Mesenteric fat pad (tissue), 1 donor: ENCODE results near the gene STARD13. TPM values are rescaled to one million over a fixed set of nuclear protein-coding genes. Genes with fewer than 3 reads are reported as not detected.

Experiments used
- DNase-seq: peaks from one replicate; pipeline ENCODE4 v3.0.0-alpha.2; 2020; ENCODE audit warnings: low spot score
- total RNA-seq: library from RNA; stranded (reverse); fragmentation: NEBNext Ultra II Directional; extraction: Animal tissue kit (Norgen Biotek cat#: 25700); gene quantifications from one replicate; pipeline ENCODE4 v1.2.1, GENCODE V29; 2021
- donor health status: DM: yes; HTN: yes; CAD: no.

STARD13 gene
- total RNA-seq, 1 donor from 2014 or later: 59.2 TPM

GRCh38 chr13:33153421-33154404, 131.8 kb downstream of the STARD13 start:
- no peak for DNase-seq

GRCh38 chr13:33152389-33152788, 133.2 kb downstream of the STARD13 start:
- no peak for DNase-seq

- no peak for DNase-seq
Observed at GRCh38 chr13:33150662-33151061, 134.9 kb downstream of the STARD13 start.

GRCh38 chr13:33150126-33150525, 135.4 kb downstream of the STARD13 start:
- no peak for DNase-seq

GRCh38 chr13:33147832-33148231, 137.7 kb downstream of the STARD13 start:
- no peak for DNase-seq

- DNase-seq: no peak
Observed at GRCh38 chr13:33146843-33147611, 138.5 kb downstream of the STARD13 start.

GRCh38 chr13:33145667-33146066, 139.9 kb downstream of the STARD13 start:
- DNase-seq: no peak

- no peak for DNase-seq
Observed at GRCh38 chr13:33144358-33144784, 141.2 kb downstream of the STARD13 start.

GRCh38 chr13:33139780-33140535, 145.6 kb downstream of the STARD13 start:
- no peak for DNase-seq

GRCh38 chr13:33139184-33139583, 146.4 kb downstream of the STARD13 start:
- no peak for DNase-seq

GRCh38 chr13:33138441-33138840, 147.1 kb downstream of the STARD13 start:
- DNase-seq: no peak

- DNase-seq: no peak
Observed at GRCh38 chr13:33137721-33138120, 147.8 kb downstream of the STARD13 start.

- DNase-seq: no peak
Observed at GRCh38 chr13:33135097-33135496, 150.5 kb downstream of the STARD13 start.

GRCh38 chr13:33134213-33134612, 151.3 kb downstream of the STARD13 start:
- no peak for DNase-seq

- DNase-seq: no peak
Observed at GRCh38 chr13:33132644-33133440, 152.7 kb downstream of the STARD13 start.

GRCh38 chr13:33129886-33130285, 155.7 kb downstream of the STARD13 start:
- DNase-seq: no peak

- no peak for DNase-seq
Observed at GRCh38 chr13:33129094-33129832, 156.3 kb downstream of the STARD13 start.

- no peak for DNase-seq
Observed at GRCh38 chr13:33128134-33128533, 157.4 kb downstream of the STARD13 start.

- DNase-seq: no peak
Observed at GRCh38 chr13:33127009-33127551, 158.5 kb downstream of the STARD13 start.
